ENCODE data around the gene ZBED2. TPM values are rescaled to one million over a fixed set of nuclear protein-coding genes. Genes with fewer than 3 reads are reported as not detected.

The ZBED2 gene
- total RNA-seq, 1 experiment from 2014 or later = 0.10 TPM

- Histone ChIP-seq H3K27me3 (ENCODE audit: control insufficient read depth, insufficient read depth, low read length) (no peaks in the 10 kb centered on the region), H3K36me3 (ENCODE audit: control insufficient read depth, insufficient read depth, low read length) (no peaks in the 10 kb centered on the region), H3K4me1 (ENCODE audit: control insufficient read depth, insufficient read depth, low read length) (no peaks in the 10 kb centered on the region), H3K4me3 (ENCODE audit: low read depth in 2 of 2, low read length in 2 of 2) (no peak overlapping the region), H3K27ac (ENCODE audit: low read length) (no peak overlapping the region), H3K9me3 (ENCODE audit: control insufficient read depth, insufficient read depth, low read depth, low read length) (no peaks in the 10 kb centered on the region)
- BruUV-seq (replicated peaks) = no TSS peak
- TF ChIP-seq TCF7L2 (IDR thresholded peaks at IDR 0.05; ENCODE audit: low read depth, low read length) (no peak), SIN3A (IDR thresholded peaks at IDR 0.05; ENCODE audit: borderline replicate concordance, insufficient read depth, low read depth, low read length) (no peak), REST (IDR thresholded peaks at IDR 0.05; ENCODE audit: insufficient read depth in 1 of 2, low read depth in 2 of 2, low read length in 1 of 2) (no peak), CTCF (IDR thresholded peaks at IDR 0.05) (no peak), POLR2AphosphoS5 (IDR thresholded peaks at IDR 0.05; ENCODE audit: low read depth, low read length) (no peak)
- in situ Hi-C loops (cut with HindIII; ENCODE audit: low pct_unique_long_range_greater_than_20kb, low sequenced_read_pairs) (no loop called here), intact Hi-C loops (cut with micrococcal nuclease; ENCODE audit: unreplicated experiment) (loop anchor here (10.0 kb wide), 1 partner anchor 123 kb away; no protein-coding TSS in a partner anchor)
- no peak for ATAC-seq
- ChIA-PET POLR2A (no interaction called here), CTCF (no interaction called here)
- DNase-seq (ENCODE audit: low read depth, low spot score) = no peak
These were observed 23.2 kb downstream of the ZBED2 start for GRCh38 chr3:111571907-111572460.

GRCh38 chr3:111571282-111571681, 23.9 kb downstream of the ZBED2 start:
- Histone ChIP-seq H3K4me3 (ENCODE audit: low read depth in 2 of 2, low read length in 2 of 2) (no peak overlapping the region), H3K27ac (ENCODE audit: low read length) (no peak overlapping the region), H3K4me1 (ENCODE audit: control insufficient read depth, insufficient read depth, low read length) (no peaks in the 10 kb centered on the region), H3K9me3 (ENCODE audit: control insufficient read depth, insufficient read depth, low read depth, low read length) (no peaks in the 10 kb centered on the region), H3K27me3 (ENCODE audit: control insufficient read depth, insufficient read depth, low read length) (no peaks in the 10 kb centered on the region), H3K36me3 (ENCODE audit: control insufficient read depth, insufficient read depth, low read length) (no peaks in the 10 kb centered on the region)
- in situ Hi-C loops (cut with HindIII; ENCODE audit: low pct_unique_long_range_greater_than_20kb, low sequenced_read_pairs) = no loop called here
- ATAC-seq (no peak), DNase-seq (ENCODE audit: low read depth, low spot score) (no peak)
- ChIA-PET CTCF (no interaction called here), POLR2A (no interaction called here)
- BruUV-seq (replicated peaks) = no TSS peak
- intact Hi-C loops (cut with micrococcal nuclease; ENCODE audit: unreplicated experiment) = loop anchor here (10.0 kb wide), 1 partner anchor 124 kb away; no protein-coding TSS in a partner anchor
- TF ChIP-seq REST (IDR thresholded peaks at IDR 0.05; ENCODE audit: insufficient read depth in 1 of 2, low read depth in 2 of 2, low read length in 1 of 2) = no peak
- TF ChIP-seq TCF7L2 (IDR thresholded peaks at IDR 0.05; ENCODE audit: low read depth, low read length) = no peak
- TF ChIP-seq SIN3A (IDR thresholded peaks at IDR 0.05; ENCODE audit: borderline replicate concordance, insufficient read depth, low read depth, low read length) = no peak
- TF ChIP-seq POLR2AphosphoS5 (IDR thresholded peaks at IDR 0.05; ENCODE audit: low read depth, low read length) = no peak
- no peak for TF ChIP-seq CTCF (IDR thresholded peaks at IDR 0.05)

Measured in Panc1 (cell line).